ENCODE measurements around the gene HOXA6.
A peak's percentile ranks its signal among the peaks of the same experiment; 100 is the strongest.

The HOXA6 gene

DNA sequence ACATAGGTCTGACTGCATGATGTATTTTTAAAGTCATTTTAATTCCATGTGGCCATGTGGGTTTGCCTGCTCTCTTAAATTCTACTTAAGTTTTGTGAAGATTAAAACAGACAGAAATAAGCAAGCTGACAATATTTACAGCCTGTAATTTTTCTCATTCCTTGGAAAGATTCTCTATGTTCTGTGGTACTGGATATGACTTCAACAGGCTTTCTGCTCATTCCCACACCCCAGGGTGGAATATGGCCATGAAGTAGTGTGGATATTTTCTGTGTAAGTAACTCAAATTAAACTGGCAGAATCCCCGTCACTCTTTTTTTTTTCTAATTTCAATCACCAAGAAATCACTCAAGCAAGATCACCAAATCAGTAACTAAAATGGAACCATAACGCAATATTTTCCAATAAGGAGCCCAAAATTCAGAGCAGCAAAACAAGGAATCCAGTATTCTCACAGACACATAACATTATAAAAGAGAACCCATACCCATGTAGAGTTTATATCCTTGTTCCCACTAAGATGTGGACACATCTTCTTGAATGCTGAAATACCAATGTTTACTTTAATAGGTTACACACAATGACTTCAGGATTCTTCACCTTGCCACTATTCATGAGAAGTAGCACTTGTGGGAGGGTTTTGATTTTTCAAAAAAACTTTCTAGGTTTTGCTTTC lies 9.8 kb downstream of the HOXA6 start:
- no peak for DNase-seq

- peak in 1 of 5 experiments; percentile 53 for DNase-seq
These were observed 13.2 kb downstream of the HOXA6 start for GRCh38 chr7:27134392-27134791.

GRCh38 chr7:27133409-27134231 lies 14.0 kb downstream of the HOXA6 start:
- no peak for DNase-seq

DNA sequence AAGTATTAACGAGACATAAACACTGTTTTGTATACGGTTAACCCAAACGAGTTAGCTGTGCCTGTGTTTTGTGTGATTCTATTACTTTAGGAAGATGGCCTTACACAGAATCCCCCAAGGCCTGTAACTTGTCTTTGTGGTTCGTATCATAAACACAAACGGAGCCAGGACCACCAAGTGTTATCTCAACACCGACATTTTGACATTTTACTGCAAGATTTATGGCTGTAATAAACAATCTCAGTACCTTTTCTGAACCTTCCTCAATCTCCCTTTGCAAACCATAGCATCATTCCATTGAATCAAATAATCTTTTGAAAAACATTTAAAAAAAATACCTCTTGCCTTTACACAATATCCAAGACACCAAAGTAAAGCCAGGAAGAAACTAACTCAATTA lies 14.6 kb downstream of the HOXA6 start:
- DNase-seq: no peak

DNA sequence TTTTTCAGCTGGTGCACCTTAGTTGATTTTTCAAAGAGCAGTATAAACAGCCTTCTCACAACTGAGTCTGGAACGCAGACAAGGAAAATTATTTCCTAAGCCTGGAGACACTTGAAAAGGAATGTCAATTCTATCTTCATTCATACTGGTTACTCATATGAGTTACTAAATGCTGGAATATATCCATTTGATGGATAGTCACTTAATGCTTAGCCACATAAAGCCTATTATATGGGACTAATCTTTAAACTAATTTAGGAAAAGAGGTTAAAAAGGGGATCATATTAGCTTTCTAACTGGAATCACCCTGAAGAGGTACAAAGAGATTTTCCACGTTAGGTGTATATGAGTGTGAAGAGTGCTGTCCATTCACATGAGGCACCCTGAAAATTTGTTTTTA lies 15.4 kb downstream of the HOXA6 start:
- DNase-seq: no peak

- DNase-seq: no peak
These were observed 16.2 kb downstream of the HOXA6 start for GRCh38 chr7:27131390-27131819.

GRCh38 chr7:27130540-27131389 lies 16.8 kb downstream of the HOXA6 start, which contains the start of gene HOXA4:
HOXA4 (minus strand) TSS chr7:27130757; CDS start chr7:27130733, 24 bp downstream.
- peak; percentile 48 to 86 (median 57) for DNase-seq

- DNase-seq: no peak
These were observed 17.6 kb downstream of the HOXA6 start for GRCh38 chr7:27129729-27130539.

DNA sequence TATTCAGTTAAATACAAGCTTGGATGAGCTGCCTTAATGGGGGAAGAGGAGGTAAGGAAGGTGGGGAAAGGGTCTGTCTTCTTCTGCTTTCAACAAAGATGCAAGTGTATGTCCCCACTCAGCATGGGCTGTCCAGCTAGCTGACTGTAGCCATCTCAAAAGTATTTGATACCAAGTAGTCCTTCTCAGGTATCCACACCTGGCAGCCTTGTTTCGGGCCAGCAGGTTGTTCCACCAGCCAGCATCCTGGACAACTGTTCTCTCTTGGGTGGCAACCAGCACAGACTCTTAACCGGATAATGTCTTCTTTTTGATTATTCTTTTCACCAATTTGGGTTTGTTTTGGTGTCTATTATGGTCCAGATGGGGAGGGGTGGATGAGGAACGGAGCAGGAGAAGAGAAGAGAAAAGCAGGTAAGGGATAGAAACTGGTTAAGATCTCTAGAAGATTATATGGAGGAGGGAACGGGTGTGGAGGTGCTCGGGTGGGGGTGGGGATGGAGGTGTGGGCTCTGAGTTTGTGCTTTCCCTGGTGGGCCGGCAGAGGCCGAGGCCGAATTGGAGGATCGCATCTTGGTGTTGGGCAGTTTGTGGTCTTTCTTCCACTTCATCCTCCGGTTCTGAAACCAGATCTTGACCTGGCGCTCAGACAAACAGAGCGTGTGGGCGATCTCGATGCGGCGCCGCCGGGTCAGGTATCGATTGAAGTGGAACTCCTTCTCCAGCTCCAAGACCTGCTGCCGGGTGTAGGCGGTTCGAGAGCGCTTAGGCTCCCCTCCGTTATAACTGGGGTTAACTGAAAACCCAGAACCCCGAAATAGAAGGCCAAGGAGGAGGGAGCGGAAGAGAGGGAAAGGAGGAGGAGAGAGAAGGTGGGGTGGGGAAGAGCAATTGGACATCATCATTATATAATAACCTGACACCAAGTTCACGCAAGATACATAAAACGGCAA lies 18.5 kb downstream of the HOXA6 start:
- DNase-seq: no peak

- DNase-seq: no peak
These were observed 19.5 kb downstream of the HOXA6 start for GRCh38 chr7:27128034-27128433.

DNA sequence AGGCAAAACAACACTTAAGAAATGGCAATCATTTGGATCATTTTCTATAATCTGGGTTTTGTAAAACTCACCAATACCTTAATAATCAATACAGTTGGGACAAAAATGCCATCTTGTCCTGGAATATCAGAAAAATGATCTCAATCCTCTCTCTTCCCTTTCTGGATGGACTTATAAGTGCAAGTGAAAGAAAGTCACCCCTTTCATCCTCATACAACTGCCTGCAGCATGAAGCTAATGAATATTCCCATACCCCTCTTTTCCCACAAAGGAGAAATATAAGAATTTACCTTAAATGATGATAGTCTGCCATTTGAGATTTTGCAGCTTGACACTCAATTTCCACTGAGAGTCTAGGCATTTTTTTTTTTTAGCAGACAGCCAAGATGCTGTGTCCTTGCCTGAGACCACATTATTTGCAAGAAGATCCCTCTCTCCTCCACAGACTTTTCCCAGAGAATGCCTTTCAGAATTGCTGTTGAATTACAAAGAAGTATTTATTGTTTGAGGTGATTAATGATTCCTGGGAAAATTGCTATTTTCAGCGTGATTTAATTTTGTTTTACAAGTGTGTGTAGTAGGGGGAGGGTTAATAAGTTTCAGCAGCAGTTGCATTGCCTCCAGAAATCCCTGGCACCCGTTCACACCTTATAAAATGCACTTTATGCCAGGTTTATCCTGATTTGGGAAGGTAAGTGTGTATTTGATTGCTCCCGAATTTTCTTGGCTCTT lies 20.8 kb downstream of the HOXA6 start:
- no peak for DNase-seq

GRCh38 chr7:27125986-27126394 lies 21.6 kb downstream of the HOXA6 start:
- no peak for DNase-seq

DNA sequence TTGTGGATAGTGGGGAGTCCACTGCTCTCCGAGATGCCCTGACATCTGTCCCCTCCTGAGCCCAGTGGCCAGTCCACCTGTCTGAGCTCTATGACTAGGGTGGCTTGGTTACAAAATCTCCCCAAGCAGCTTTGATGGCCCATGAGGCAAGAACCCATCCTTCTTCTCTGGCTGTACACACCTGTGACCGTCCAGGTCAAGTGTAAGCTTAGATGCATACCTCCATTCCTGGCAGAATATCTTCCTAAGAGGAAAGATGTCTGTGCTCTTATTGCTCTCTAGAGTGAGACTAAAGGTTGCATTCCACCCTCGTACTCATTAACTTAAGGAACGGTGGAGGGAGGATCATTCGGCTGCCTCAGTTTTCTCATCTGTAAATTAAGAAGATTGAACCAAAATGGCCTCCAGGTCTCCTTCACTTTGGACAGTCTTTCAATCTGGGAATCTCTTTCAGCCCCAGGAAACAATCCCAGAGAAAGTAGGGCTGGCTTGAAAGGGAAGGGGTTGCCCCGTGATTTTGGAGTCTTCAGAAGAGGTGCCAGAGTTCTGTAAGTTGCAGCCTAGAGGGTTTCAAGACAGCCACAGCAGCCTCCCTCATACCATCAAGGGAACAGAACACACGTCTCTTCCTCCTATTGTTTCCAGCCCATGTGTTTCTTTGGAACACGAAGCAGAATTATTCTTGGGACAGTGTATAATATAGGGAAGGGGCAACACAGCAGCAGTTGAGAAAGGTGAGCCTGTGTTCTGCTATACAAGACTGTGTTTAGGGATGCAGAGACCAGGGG lies 22.5 kb downstream of the HOXA6 start:
- no peak for DNase-seq

DNA sequence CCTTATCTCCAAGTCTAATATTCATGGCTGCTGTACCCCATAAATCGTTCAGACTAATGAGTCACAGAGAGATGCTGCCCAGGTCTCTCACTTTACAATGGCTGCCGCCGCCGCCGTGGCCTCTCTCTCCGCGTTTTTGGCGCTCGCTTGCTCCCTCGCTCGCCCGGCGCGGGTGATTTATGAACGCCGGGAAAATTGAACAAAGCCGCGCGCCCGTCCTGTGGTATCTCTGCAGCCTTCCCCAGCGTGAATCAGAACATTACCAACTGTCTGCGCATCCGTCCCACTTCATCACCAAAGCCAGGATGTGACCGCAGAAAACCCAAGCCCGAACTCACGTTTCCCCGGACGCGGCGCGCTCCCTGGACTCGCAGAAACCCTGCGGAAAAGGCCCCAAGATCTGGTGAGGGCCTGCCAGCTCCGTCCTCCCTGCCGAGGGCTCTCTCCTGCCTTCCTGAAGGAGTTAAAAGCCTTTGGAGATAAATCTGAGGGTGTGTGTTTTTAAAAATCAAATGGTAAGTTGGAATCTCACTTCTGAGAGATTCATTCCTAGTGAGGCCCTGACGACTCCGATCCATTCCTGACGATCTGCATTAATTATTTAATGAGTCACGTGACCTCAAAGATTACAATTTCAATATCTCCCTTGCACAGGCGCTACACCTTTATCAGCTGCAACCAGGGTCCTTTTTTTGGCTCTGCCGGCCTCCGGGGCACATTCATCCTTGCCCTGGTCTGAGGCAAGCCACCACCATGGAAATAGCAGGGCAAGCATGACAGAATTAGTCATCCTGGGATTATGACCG lies 23.3 kb downstream of the HOXA6 start:
- no peak for DNase-seq

- DNase-seq: no peak
These were observed 24.0 kb downstream of the HOXA6 start for GRCh38 chr7:27123477-27124053.

GRCh38 chr7:27123007-27123476 lies 24.5 kb downstream of the HOXA6 start:
- DNase-seq: no peak

- no peak for DNase-seq
These were observed 25.3 kb downstream of the HOXA6 start for GRCh38 chr7:27122077-27122910.

Measured in T-helper 2 cell (primary cell).